HG02852 (cell line): ENCODE measurements around the gene CDH19.
A peak's percentile ranks its signal among the peaks of the same experiment; 100 is the strongest.

Source experiments
- ATAC-seq: cut with Tn5 transposase; IDR thresholded peaks from one replicate; pipeline ENCODE4 v1.9.1; 2021; ENCODE audit warnings: mild to moderate bottlenecking, moderate library complexity; ENCODE audit not compliant: unreplicated experiment

CDH19 gene

DNA sequence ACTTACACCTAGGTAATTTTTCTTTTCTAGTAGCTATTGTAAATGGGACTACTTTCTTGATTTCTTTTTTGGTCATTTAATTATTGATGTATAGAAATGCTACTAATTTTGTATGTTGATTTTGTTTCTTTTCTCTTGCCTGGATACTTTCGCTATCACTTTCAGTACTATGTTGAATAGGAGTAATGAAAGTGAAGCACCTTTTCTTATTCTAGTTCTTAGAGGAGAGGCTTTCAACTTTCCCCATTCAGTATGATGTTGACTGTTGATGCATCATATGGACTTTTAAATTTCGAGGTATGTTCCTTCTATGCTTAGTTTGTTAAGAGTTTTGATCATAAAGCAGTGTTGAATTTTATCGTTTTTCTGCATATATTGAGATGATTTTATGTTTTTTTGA is 142.5 kb downstream of the CDH19 start:
- ATAC-seq = peak; percentile 74

DNA sequence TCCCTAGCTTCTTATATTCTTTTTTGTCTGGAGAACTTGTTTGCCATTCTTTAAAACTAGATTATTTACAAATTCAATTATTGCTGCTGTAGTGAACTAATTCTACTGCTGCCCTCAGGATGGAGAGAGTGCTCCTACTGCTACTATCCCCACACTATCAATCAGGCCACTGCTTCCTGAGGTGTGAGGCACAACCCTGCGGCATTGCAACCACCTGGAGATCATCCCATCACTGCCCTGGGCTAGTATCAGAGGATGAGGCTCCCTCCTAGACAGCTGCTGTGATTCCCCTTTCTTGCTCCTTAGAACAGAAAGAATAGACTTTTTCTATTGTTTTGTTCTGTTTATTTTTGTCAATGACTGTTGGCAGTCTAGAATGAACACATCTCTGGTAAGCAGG is 146.6 kb downstream of the CDH19 start:
- no peak for ATAC-seq
